Measurements from ENCODE around the gene ZNF324.

The ZNF324 gene

DNA sequence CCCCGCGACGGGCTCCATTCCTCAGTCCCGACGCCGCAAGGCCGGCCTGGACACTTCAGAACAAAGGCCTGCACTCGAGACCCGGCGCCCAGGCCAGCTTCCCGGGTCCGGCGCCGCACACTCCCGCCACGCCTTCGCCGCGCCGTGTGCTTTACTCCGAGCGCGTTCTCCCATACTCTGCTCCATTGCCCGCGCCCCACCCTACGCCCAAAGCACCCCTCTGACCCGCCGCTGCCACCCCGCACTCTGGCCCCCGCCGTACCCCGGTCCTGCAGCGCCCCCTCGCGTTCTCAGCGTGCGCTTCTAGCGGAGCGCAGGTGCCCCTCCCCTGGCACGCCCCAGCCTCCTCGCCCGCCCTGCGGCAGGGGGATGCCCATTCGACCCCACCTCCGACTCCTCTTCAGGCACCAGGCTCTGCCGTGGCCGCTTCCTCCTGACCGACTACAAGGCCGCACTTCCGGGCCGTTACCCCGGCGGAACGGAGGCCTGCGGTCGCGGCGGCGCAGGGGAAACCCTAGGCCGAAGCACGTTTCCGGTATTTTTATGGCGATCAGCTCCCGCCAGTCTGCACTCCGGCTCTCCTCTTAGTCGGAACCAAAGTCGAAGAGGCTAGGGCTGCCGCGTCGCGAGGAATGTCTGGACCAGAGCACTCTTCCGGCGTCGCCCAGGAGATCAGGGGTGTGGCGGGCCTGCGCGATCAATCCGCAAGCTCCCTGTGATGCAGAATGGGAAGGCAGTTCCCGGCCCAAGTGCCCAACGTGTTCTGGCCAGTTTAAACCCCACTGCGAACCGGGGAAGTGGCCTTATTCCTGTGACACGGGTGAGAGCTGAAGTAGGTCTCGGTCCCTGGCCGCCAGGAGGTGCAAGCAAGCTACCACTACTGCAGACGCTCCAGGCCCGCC lies 52.7 kb downstream of the ZNF324 start, which contains the start of gene ZBTB45 (continued):
- TF ChIP-seq ZNF70 (CRISPR knock-in tag; IDR thresholded peaks at IDR 0.05): peak; percentile 52; the same call in 1 of the 2 replicates
- TF ChIP-seq BACH2 (CRISPR knock-in tag; IDR thresholded peaks at IDR 0.05; ENCODE audit: borderline replicate concordance): no peak
- TF ChIP-seq ZFP3 (CRISPR knock-in tag; IDR thresholded peaks at IDR 0.05): peak; percentile 98
- no peak for TF ChIP-seq RARB (CRISPR knock-in tag; IDR thresholded peaks at IDR 0.05)
- TF ChIP-seq ZFP30 (CRISPR knock-in tag; IDR thresholded peaks at IDR 0.05): no peak
- TF ChIP-seq TOX (CRISPR knock-in tag; IDR thresholded peaks at IDR 0.05; ENCODE audit: borderline replicate concordance): no peak
- TF ChIP-seq ARNTL (CRISPR knock-in tag; IDR thresholded peaks at IDR 0.05; ENCODE audit: borderline replicate concordance, low read depth): no peak
- TF ChIP-seq GLIS3 (CRISPR knock-in tag; IDR thresholded peaks at IDR 0.05): no peak

DNA sequence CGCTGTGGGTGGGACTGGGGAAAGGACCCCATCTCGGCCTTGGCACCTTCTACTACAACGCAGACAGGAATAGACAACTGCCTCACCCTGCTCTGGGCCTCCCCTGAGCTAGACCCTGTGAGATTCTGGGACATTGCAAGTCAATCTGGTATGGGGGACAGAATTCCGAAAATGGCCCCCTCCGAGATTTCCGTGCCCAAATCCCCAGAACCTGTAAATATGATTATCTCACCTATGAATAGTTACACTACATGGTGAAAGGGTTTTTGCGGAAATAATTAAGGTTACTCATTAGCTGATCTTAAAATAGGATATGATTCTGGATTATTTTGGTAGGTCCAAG lies 53.3 kb downstream of the ZNF324 start:
- ATAC-seq: no peak
- no peak for TF ChIP-seq PPARA (CRISPR knock-in tag; IDR thresholded peaks at IDR 0.05; ENCODE audit: borderline replicate concordance)
- TF ChIP-seq, protein P1, sequence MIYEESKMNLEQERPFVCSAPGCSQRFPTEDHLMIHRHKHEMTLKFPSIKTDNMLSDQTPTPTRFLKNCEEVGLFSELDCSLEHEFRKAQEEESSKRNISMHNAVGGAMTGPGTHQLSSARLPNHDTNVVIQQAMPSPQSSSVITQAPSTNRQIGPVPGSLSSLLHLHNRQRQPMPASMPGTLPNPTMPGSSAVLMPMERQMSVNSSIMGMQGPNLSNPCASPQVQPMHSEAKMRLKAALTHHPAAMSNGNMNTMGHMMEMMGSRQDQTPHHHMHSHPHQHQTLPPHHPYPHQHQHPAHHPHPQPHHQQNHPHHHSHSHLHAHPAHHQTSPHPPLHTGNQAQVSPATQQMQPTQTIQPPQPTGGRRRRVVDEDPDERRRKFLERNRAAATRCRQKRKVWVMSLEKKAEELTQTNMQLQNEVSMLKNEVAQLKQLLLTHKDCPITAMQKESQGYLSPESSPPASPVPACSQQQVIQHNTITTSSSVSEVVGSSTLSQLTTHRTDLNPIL (CRISPR knock-in tag; IDR thresholded peaks at IDR 0.05; ENCODE audit: low read depth): no peak

DNA sequence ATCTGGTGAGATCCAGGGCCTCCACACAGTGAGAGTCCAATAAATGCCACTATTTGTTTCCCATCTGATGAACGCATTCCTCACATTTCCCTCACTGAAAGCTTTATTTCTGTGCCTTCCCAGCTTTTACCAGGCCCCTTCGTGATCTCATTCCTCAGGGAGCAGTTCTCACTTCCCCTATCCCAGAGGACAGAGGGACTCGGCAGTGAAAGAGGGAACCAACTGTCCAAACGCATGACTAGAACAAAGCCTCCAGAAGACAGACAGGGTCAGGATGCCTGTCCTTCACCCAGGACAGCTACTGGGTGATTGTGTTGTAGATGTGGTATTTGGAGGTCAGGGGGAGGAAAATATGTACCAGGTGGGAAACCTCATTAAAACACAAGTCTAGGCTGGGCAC lies 54.8 kb downstream of the ZNF324 start:
- ATAC-seq: no peak
- TF ChIP-seq ZNF8 (CRISPR knock-in tag; IDR thresholded peaks at IDR 0.05) (no peak), CSDC2 (CRISPR knock-in tag; IDR thresholded peaks at IDR 0.05) (no peak), ZNF565 (CRISPR knock-in tag; conservative IDR thresholded peaks at IDR 0.05; ENCODE audit: low read depth) (no peak)

DNA sequence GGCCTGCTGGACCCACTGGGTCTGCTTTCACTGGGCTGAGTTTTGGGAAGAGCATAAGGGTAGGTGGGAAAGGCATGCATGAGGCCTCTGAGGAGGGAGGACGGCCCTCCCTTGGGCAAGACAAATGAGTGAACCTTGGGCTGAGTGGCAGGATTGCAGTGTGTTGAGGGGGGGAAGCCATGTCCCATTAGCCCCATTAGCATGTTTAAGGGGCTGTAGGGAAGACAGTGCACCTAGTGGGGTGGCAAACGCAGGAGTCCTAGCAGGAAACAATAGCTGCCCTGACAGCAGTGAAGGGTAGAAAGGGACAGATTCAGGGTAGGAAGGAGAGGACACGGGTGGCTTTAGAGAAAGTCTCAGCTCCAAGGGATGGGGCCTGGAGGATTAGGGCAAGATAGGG lies 55.8 kb downstream of the ZNF324 start:
- TF ChIP-seq, protein P2, sequence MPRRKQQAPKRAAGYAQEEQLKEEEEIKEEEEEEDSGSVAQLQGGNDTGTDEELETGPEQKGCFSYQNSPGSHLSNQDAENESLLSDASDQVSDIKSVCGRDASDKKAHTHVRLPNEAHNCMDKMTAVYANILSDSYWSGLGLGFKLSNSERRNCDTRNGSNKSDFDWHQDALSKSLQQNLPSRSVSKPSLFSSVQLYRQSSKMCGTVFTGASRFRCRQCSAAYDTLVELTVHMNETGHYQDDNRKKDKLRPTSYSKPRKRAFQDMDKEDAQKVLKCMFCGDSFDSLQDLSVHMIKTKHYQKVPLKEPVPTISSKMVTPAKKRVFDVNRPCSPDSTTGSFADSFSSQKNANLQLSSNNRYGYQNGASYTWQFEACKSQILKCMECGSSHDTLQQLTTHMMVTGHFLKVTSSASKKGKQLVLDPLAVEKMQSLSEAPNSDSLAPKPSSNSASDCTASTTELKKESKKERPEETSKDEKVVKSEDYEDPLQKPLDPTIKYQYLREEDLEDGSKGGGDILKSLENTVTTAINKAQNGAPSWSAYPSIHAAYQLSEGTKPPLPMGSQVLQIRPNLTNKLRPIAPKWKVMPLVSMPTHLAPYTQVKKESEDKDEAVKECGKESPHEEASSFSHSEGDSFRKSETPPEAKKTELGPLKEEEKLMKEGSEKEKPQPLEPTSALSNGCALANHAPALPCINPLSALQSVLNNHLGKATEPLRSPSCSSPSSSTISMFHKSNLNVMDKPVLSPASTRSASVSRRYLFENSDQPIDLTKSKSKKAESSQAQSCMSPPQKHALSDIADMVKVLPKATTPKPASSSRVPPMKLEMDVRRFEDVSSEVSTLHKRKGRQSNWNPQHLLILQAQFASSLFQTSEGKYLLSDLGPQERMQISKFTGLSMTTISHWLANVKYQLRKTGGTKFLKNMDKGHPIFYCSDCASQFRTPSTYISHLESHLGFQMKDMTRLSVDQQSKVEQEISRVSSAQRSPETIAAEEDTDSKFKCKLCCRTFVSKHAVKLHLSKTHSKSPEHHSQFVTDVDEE (CRISPR knock-in tag; IDR thresholded peaks at IDR 0.05): no peak
- TF ChIP-seq ZNF565 (CRISPR knock-in tag; conservative IDR thresholded peaks at IDR 0.05; ENCODE audit: low read depth) (no peak), ARNTL (CRISPR knock-in tag; IDR thresholded peaks at IDR 0.05; ENCODE audit: borderline replicate concordance, low read depth) (no peak), CSDC2 (CRISPR knock-in tag; IDR thresholded peaks at IDR 0.05) (no peak)
- TF ChIP-seq, protein P3, sequence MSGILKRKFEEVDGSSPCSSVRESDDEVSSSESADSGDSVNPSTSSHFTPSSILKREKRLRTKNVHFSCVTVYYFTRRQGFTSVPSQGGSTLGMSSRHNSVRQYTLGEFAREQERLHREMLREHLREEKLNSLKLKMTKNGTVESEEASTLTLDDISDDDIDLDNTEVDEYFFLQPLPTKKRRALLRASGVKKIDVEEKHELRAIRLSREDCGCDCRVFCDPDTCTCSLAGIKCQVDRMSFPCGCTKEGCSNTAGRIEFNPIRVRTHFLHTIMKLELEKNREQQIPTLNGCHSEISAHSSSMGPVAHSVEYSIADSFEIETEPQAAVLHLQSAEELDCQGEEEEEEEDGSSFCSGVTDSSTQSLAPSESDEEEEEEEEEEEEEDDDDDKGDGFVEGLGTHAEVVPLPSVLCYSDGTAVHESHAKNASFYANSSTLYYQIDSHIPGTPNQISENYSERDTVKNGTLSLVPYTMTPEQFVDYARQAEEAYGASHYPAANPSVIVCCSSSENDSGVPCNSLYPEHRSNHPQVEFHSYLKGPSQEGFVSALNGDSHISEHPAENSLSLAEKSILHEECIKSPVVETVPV (CRISPR knock-in tag; IDR thresholded peaks at IDR 0.05): no peak
- ATAC-seq: no peak
